CD4-positive, alpha-beta memory T cell (primary cell): ENCODE data around the gene ZNF689. TPM values are rescaled to one million over a fixed set of nuclear protein-coding genes. Genes with fewer than 3 reads are reported as not detected.

Experiments
- CTCF ChIA-PET: fragments of 350-600 bp; sonication (Branson Sonifier 250); formaldehyde crosslinking; loops from one replicate; lab custom pipeline; 2021; ENCODE audit warnings: inconsistent platforms; ENCODE audit not compliant: partially characterized antibody; lab: Charles Lee
- POLR2A ChIA-PET: fragments of 350-600 bp; sonication (Branson Sonifier 250); formaldehyde crosslinking; loops from one replicate; lab custom pipeline; 2021; ENCODE audit not compliant: partially characterized antibody; lab: Charles Lee
- DNase-seq, 5 donors: peaks; one replicate each; pipeline versions ENCODE4 v3.0.0 to v3.0.0-alpha.2; 2020 to 2022; ENCODE audit warnings: mixed read lengths in 1 of 5
- H3K27ac ChIP-seq: one replicate; pipeline ENCODE4 v1.7.0; 2013; ENCODE audit warnings: low read depth, low read length
- H3K27me3 ChIP-seq: 2 replicates; pipeline ENCODE4 v1.7.0; 2013; ENCODE audit warnings: mild to moderate bottlenecking, low read length, moderate library complexity; ENCODE audit not compliant: insufficient read depth
- H3K36me3 ChIP-seq: 2 replicates; pipeline ENCODE4 v1.7.0; 2013; ENCODE audit warnings: mild to moderate bottlenecking, low read length, moderate library complexity; ENCODE audit not compliant: insufficient read depth
- H3K4me1 ChIP-seq: 2 replicates; pipeline ENCODE4 v1.7.0; 2013; ENCODE audit warnings: mild to moderate bottlenecking, low read length, moderate library complexity; ENCODE audit not compliant: insufficient read depth
- H3K4me3 ChIP-seq, 2 donors: one replicate each; pipeline ENCODE4 v1.7.0; 2013; ENCODE audit warnings: low read length in 2 of 2, mild to moderate bottlenecking in 1 of 2
- H3K9me3 ChIP-seq, 2 donors: one replicate each; pipeline ENCODE4 v1.7.0; 2013; ENCODE audit warnings: low read length in 2 of 2, control low read depth in 1 of 2; ENCODE audit not compliant: control insufficient read depth in 1 of 2
- H3K27ac Mint-ChIP-seq, 7 donors: one replicate each; pipeline ENCODE4 v1.8.0; 2020 to 2021; ENCODE audit warnings: mixed read lengths in 7 of 7, mild to moderate bottlenecking in 6 of 7, inconsistent platforms in 3 of 7, moderate library complexity in 3 of 7
- H3K27me3 Mint-ChIP-seq, 2 donors: one replicate each; pipeline ENCODE4 v1.8.0; 2020 to 2021; ENCODE audit warnings: mixed read lengths in 2 of 2
- H3K36me3 Mint-ChIP-seq, 2 donors: one replicate each; pipeline ENCODE4 v1.8.0; 2020 to 2021; ENCODE audit warnings: mixed read lengths in 2 of 2, inconsistent platforms in 1 of 2, mild to moderate bottlenecking in 1 of 2
- H3K4me1 Mint-ChIP-seq, 4 donors: one replicate each; pipeline ENCODE4 v1.8.0; 2020 to 2021; ENCODE audit warnings: mixed read lengths in 4 of 4, mild to moderate bottlenecking in 1 of 4
- H3K4me3 Mint-ChIP-seq, 8 donors: one replicate each; pipeline ENCODE4 v1.8.0; 2020 to 2021; ENCODE audit warnings: mixed read lengths in 8 of 8, mild to moderate bottlenecking in 7 of 8, moderate library complexity in 6 of 8, inconsistent platforms in 3 of 8
- H3K9me3 Mint-ChIP-seq, 8 donors: one replicate each; pipeline ENCODE4 v1.8.0; 2020 to 2021; ENCODE audit warnings: mixed read lengths in 8 of 8, mild to moderate bottlenecking in 5 of 8, inconsistent platforms in 3 of 8, moderate library complexity in 1 of 8
- intact Hi-C: fragments of 100-400 bp; cut with micrococcal nuclease; formaldehyde crosslinking; loops from one replicate; pipeline ENCODE4 v1.15.1; 2023
- polyA plus RNA-seq, 2 donors: library from polyadenylated mRNA; unstranded; fragments of 300-500 nt; fragmentation: Illumina TruSeq; gene quantifications; one replicate each; pipeline ENCODE4 v1.2.3, GENCODE V29; 2021
- total RNA-seq, 2 experiments: library from RNA; stranded (reverse); gene quantifications; one replicate each; pipeline ENCODE4 v1.2.3, GENCODE V29; 2021

Gene ZNF689
- total and polyA plus RNA-seq, 4 experiments from 2014 or later: 11.9 to 14.5 (median 13.3) TPM

DNA sequence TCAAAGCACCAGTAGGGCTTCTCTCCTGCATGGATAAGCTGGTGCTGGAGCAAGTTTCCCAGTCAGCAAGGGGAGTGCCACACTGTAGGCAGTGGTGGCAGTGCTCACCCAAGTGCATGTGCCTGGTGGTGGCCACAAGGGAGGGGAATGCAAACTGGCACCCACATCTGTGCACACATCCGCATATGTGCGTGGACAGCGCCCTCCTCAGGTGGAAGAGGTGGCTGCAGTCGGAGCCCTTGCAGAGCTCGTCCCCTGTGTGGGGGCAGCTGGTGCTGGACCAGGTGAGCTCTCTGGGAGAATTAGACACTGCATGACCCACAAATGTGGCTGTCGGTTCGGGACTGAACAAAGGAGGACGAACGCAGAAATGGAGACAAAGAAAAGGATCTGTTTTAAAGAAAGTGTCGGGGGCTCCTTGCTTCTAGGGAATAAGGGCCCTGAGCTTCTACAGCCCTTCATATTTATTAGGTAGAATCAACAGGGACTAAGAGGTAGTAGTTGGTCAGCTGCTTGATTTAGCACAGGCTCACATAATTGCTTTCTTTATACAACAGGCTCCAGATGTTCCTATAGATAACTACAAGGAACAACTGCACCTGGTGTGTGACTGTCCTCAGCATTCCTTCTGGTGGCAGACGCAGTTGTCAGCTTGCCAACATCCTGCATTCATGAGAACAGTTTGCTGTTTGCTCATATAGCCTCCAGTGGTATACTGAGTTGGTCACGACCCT lies 5.3 kb upstream of the ZNF689 start:
- H3K27me3 Mint-ChIP-seq: peaks cover 0 to 5% of the 10 kb centered on the region in 2 donors
- H3K36me3 Mint-ChIP-seq: no peaks in the 10 kb centered on the region
- POLR2A ChIA-PET: interaction anchor here (1.0 kb wide), 1 partner anchor 19 kb away, joined by 3 read pairs; no protein-coding TSS in a partner anchor
- peak; percentile 52 to 79 (median 54) for DNase-seq
- H3K27ac Mint-ChIP-seq: peak overlapping the region in 1 of 7 donors; percentile 40
- Histone ChIP-seq H3K36me3 (no peaks in the 10 kb centered on the region), H3K4me1 (no peaks in the 10 kb centered on the region), H3K27ac (no peak overlapping the region), H3K27me3 (no peaks in the 10 kb centered on the region), H3K4me3 (no peak overlapping the region), H3K9me3 (no peaks in the 10 kb centered on the region)
- H3K9me3 Mint-ChIP-seq: no peaks in the 10 kb centered on the region
- CTCF ChIA-PET: interaction anchor here (0.8 to 2.0 kb wide), 8 partner anchors 13 to 185 kb away, joined by 3 to 9 read pairs (median 4); partner anchors contain the start of genes DCTPP1 and FBRS
- peaks cover 2 to 3% (median 3%) of the 10 kb centered on the region in 4 donors for H3K4me1 Mint-ChIP-seq
- no peak overlapping the region for H3K4me3 Mint-ChIP-seq
- intact Hi-C loops: no loop called here

DNA sequence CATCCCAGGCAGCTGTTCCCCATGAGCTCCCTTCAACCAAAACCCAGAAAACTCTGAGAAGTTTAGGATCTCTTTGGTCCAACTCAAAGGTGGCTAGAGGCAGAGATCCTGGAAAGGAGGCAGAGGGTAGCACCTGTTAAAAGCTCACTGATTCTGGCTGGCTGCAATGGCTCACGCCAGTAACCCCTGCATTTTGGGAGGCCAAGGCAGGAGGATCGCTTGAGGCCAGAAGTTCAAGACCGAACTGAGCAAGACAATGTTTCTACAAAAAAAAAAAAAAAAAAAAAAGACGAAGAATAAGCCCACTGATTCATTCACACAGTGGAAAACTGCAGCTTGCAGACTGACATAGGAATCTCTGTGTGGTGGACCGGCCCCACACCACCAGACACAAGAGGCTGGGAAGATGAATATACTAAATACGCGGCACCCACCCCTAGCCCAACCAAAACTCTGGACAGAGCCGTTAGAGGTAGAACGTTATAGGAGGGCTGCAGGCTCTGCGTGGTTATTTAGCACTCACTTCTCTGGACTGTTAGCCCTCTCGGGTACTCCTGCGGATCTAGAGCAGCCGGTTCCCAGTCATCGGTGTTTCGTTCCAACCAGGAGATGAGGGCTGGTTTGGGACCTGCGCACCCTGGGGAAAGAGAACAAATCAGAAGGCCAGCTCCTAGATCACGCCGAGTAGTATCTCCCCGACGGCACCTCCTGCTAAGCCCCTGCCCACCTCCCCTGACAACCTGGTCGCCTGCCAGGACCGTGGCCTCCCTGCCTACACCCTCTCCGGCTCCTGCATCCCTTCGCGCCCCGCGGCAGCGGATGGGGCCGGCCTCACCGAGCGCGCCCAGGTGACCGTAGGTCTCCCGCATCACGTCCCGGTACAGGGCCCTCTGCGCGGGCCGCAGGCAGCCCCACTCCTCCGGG lies 925 bp downstream of the ZNF689 start:
- no peaks in the 10 kb centered on the region for H3K27me3 Mint-ChIP-seq
- Histone ChIP-seq H3K9me3 (no peaks in the 10 kb centered on the region), H3K27me3 (no peaks in the 10 kb centered on the region), H3K36me3 (peaks cover 23% of the 10 kb centered on the region), H3K27ac (peak overlapping the region; percentile 97), H3K4me3 (peak overlapping the region; percentile 71 to 99), H3K4me1 (peaks cover 21% of the 10 kb centered on the region)
- H3K9me3 Mint-ChIP-seq: no peaks in the 10 kb centered on the region
- intact Hi-C loops: no loop called here
- ChIA-PET POLR2A (interaction anchor here (0.8 to 4.2 kb wide), 22 partner anchors 9 to 227 kb away, joined by 3 to 38 read pairs (median 5); partner anchors contain the start of genes FBRS, ITGAL, PRR14 and SEPTIN1), CTCF (interaction anchor here (0.7 to 5.0 kb wide), 11 partner anchors 10 to 200 kb away, joined by 3 to 34 read pairs (median 5); partner anchors contain the start of genes DCTPP1, PRR14, ZNF764 and ZNF785)
- peak overlapping the region; percentile 85 to 96 (median 92) for H3K4me3 Mint-ChIP-seq
- peak in 1 of 5 donors; percentile 51 for DNase-seq
- peaks cover 10 to 18% (median 13%) of the 10 kb centered on the region in 4 donors for H3K4me1 Mint-ChIP-seq
- peak overlapping the region; percentile 86 to 97 (median 96) for H3K27ac Mint-ChIP-seq
- H3K36me3 Mint-ChIP-seq: peaks cover 18 to 32% of the 10 kb centered on the region in 2 donors

DNA sequence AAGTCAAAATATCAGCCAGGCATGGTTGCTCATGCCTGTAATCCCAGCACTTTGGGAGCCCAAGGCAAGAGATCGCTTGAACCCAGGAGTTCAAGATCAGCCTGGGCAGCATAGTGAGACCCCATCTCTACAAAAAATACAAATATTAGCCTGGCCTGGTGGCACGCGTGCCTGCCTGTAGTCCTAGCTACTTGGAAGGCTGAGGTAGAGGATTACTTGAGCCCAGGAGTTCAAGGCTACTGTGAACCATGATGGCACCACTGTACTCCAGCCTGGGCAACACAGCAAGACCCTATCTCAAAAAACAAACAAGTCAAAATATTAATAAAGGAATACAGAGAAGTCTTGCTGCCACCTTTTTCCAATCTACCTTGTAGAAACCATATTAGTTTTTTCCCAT lies 4.2 kb downstream of the ZNF689 start:
- ChIA-PET CTCF (interaction anchor here (1.1 to 5.0 kb wide), 4 partner anchors 11 to 55 kb away, joined by 3 to 29 read pairs (median 4); partner anchors contain the start of gene ZNF688), POLR2A (interaction anchor here (0.6 kb wide), 1 partner anchor 117 kb away, joined by 4 read pairs; no protein-coding TSS in a partner anchor)
- Mint-ChIP-seq H3K9me3 (no peaks in the 10 kb centered on the region), H3K36me3 (peaks cover 28 to 54% of the 10 kb centered on the region in 2 donors), H3K4me3 (no peak overlapping the region), H3K4me1 (peaks cover 9 to 18% (median 12%) of the 10 kb centered on the region in 4 donors), H3K27me3 (no peaks in the 10 kb centered on the region), H3K27ac (no peak overlapping the region)
- no peaks in the 10 kb centered on the region for H3K9me3 ChIP-seq
- H3K36me3 ChIP-seq: peaks cover 35% of the 10 kb centered on the region
- DNase-seq: no peak
- H3K4me1 ChIP-seq: peaks cover 21% of the 10 kb centered on the region
- H3K27ac ChIP-seq: no peak overlapping the region
- H3K27me3 ChIP-seq: no peaks in the 10 kb centered on the region
- no peak overlapping the region for H3K4me3 ChIP-seq
- intact Hi-C loops: no loop called here

DNA sequence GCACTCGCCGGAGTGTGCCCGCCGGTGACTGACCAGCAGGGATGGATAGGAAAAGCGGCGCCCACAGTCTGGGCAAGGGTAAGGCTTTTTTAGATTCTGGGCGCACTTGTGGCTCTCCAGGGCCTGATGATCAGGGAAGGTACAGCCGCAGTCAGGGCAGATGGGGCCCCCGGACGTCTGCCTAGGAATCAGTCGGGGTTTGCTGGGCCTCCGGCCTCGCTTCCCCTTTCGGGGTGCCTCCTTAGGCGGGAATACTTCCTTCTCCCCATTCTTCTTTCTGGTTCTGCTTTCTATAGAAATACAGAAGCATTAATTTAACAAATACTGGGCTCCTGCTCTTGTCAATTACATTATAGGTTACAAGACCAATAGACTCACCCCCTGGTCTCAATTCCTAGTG lies 5.0 kb downstream of the ZNF689 start:
- H3K27ac ChIP-seq: no peak overlapping the region
- no peak overlapping the region for H3K4me3 Mint-ChIP-seq
- ChIA-PET CTCF (interaction anchor here (1.1 to 1.9 kb wide), 3 partner anchors 12 to 56 kb away, joined by 3 to 5 read pairs (median 3); partner anchors contain the start of gene ZNF688), POLR2A (no interaction called here)
- peaks cover 21% of the 10 kb centered on the region for H3K4me1 ChIP-seq
- H3K27me3 ChIP-seq: no peaks in the 10 kb centered on the region
- H3K27ac Mint-ChIP-seq: peak overlapping the region in 1 of 7 donors; percentile 60
- peaks cover 5 to 12% (median 7%) of the 10 kb centered on the region in 4 donors for H3K4me1 Mint-ChIP-seq
- H3K9me3 ChIP-seq: no peaks in the 10 kb centered on the region
- no peaks in the 10 kb centered on the region for H3K9me3 Mint-ChIP-seq
- H3K4me3 ChIP-seq: no peak overlapping the region
- DNase-seq: no peak
- H3K36me3 ChIP-seq: peaks cover 35% of the 10 kb centered on the region
- intact Hi-C loops: no loop called here
- H3K27me3 Mint-ChIP-seq: no peaks in the 10 kb centered on the region
- peaks cover 28 to 52% of the 10 kb centered on the region in 2 donors for H3K36me3 Mint-ChIP-seq

DNA sequence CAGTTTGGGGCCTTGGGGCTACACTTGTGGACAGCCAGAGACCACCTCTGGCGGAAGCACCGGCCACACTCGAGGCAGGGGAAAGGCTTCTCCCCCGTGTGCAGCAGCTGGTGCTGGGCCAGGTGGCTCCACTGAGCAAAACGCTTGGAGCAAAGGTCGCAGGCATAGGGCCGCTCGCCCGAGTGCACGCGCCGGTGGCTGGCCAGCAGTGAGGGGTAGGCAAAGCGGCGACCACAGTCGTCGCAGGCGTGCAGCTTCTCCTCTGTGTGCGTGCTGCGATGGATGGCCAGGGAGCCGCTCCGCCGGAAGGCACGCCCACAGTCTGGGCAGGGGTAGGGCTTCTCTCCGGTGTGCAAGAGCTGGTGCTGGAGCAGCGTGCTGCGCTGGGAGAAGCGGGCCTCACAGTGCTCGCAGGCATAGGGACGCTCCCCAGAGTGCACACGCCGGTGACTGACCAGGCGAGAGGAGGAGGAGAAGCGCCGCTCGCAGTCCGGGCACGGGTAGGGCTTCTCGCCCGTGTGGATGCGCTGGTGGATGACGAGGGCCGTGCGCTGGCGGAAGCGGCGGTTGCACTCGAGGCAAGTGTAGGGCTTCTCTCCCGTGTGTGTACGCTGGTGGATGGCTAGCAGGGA lies 5.8 kb downstream of the ZNF689 start:
- H3K27me3 ChIP-seq: no peaks in the 10 kb centered on the region
- Mint-ChIP-seq H3K27me3 (no peaks in the 10 kb centered on the region), H3K4me1 (peaks cover 4 to 12% (median 5%) of the 10 kb centered on the region in 4 donors), H3K4me3 (no peak overlapping the region), H3K36me3 (peaks cover 28 to 51% of the 10 kb centered on the region in 2 donors), H3K9me3 (no peaks in the 10 kb centered on the region), H3K27ac (no peak overlapping the region)
- peaks cover 20% of the 10 kb centered on the region for H3K4me1 ChIP-seq
- H3K9me3 ChIP-seq: no peaks in the 10 kb centered on the region
- H3K27ac ChIP-seq: no peak overlapping the region
- intact Hi-C loops: no loop called here
- no peak overlapping the region for H3K4me3 ChIP-seq
- DNase-seq: no peak
- ChIA-PET CTCF (interaction anchor here (1.1 to 5.3 kb wide), 3 partner anchors 20 to 70 kb away, joined by 3 to 22 read pairs (median 3); partner anchors contain the start of gene ZNF747), POLR2A (interaction anchor here (0.5 kb wide), 1 partner anchor 42 kb away, joined by 3 read pairs; no protein-coding TSS in a partner anchor)
- H3K36me3 ChIP-seq: peaks cover 35% of the 10 kb centered on the region

DNA sequence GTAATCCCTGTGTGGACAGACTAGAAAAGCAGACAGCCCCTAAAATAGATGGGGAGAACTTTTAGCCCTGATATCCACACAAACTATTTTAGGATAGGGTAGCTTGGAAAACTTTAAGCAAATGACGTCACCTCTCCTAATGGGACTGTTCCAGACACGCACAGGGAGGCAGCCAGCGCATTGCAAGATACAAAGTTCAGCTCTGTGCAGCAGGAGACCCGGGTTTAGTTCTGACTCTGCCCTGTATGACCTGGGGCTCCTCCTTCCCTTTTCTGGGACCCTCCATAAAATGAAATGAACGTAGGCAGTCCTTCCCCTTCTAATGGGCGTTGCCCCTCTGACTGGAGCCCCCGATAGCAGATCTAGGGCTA lies 6.3 kb downstream of the ZNF689 start:
- Mint-ChIP-seq H3K36me3 (peaks cover 28 to 51% of the 10 kb centered on the region in 2 donors), H3K4me3 (no peak overlapping the region), H3K9me3 (no peaks in the 10 kb centered on the region), H3K27me3 (no peaks in the 10 kb centered on the region), H3K4me1 (peaks cover 4 to 7% (median 5%) of the 10 kb centered on the region in 4 donors), H3K27ac (no peak overlapping the region)
- Histone ChIP-seq H3K27ac (no peak overlapping the region), H3K36me3 (peaks cover 35% of the 10 kb centered on the region), H3K4me1 (peaks cover 15% of the 10 kb centered on the region), H3K27me3 (no peaks in the 10 kb centered on the region), H3K9me3 (no peaks in the 10 kb centered on the region), H3K4me3 (no peak overlapping the region)
- intact Hi-C loops: no loop called here
- CTCF ChIA-PET: interaction anchor here (0.5 to 5.3 kb wide), 4 partner anchors 14 to 69 kb away, joined by 3 to 22 read pairs (median 3); partner anchors contain the start of gene ZNF747
- POLR2A ChIA-PET: interaction anchor here (0.5 to 2.1 kb wide), 2 partner anchors 43 to 46 kb away, joined by 3 to 5 read pairs; partner anchors contain the start of gene ZNF764
- no peak for DNase-seq
